T-helper 9 cell (primary cell): ENCODE data around the gene HOXD10.

Source experiments
- DNase-seq: peaks from one replicate; pipeline ENCODE4 v3.0.0-alpha.2; 2020

Gene HOXD10

DNA sequence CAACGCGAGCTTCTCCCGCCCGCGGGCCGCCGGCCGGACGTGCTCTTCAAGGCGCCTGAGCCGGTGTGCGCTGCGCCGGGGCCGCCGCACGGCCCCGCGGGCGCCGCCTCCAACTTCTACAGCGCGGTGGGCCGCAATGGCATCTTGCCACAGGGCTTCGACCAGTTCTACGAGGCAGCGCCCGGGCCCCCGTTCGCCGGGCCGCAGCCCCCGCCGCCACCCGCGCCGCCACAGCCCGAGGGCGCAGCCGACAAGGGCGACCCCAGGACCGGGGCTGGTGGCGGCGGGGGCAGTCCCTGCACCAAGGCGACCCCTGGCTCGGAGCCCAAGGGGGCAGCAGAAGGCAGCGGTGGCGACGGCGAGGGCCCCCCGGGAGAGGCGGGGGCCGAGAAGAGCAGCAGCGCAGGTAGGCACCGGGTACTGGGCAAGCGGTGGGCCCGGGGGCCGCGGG, 8.8 kb upstream of the HOXD10 start:
- no peak for DNase-seq

DNA sequence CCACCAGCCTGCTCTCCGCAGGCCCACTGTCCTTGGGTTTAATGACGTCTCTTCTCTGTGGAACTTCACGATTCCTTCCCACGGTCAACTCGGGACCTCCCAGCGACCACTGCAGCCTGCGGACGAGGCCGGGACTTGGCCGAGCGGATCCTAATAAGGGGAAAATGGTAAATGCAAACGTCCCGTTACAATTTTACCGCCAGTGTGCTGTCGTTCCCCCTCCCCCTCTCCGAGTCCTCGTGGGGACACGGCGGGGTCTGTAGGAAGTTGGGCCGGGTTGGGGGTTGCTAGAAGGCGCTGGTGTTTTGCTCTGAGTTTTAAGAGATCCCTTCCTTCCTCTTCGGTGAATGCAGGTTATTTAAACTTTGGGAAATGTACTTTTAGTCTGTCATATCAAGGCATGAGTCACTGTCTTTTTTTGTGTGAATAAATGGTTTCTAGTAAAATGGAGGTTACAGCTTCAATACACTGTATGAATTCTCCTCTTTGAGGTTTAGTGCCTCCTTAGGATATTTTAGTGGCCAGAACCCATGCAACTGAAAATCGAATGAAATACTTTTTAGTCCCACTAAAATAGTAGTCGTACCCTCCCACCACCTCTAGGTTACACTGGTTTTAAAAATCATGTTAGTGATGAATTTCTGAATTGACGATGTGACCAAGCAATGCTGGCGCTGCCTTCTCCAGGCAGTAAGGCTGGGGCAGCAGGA, 7.2 kb upstream of the HOXD10 start:
- no peak for DNase-seq

GRCh38 chr2:176109946-176110345, 6.6 kb upstream of the HOXD10 start:
- DNase-seq: no peak

GRCh38 chr2:176110415-176111308, 5.9 kb upstream of the HOXD10 start:
- no peak for DNase-seq

- no peak for DNase-seq
These were observed 5.3 kb upstream of the HOXD10 start for GRCh38 chr2:176111309-176111663.

DNA sequence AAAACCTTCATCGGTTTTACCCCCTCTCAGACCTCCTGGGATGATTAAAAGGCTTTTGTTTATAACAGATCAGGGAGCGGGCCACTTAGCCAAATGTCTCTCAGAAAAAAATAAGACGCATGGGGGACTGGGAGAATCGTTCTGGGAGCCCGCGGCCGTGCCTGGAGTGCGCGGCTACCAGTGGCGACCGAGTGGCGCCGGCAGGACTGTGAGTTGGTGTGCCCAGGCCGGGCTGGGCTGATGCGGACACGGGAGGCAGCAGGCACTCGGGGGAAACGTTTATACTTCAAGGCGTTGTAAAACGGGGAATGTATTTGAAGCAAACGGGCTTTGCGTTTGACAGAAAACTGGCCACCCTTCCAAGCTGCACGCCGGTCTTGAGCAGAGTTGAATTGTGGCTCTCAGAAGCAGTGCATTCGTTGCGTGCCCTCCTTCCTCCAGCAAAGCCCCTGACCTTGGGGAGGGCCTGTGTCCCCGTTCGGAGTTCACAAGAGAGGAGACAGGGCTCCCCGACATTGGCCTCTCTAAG, 4.7 kb upstream of the HOXD10 start:
- no peak for DNase-seq

GRCh38 chr2:176112375-176113302, 3.9 kb upstream of the HOXD10 start:
- no peak for DNase-seq

GRCh38 chr2:176114120-176114929, 2.3 kb upstream of the HOXD10 start:
- no peak for DNase-seq

DNA sequence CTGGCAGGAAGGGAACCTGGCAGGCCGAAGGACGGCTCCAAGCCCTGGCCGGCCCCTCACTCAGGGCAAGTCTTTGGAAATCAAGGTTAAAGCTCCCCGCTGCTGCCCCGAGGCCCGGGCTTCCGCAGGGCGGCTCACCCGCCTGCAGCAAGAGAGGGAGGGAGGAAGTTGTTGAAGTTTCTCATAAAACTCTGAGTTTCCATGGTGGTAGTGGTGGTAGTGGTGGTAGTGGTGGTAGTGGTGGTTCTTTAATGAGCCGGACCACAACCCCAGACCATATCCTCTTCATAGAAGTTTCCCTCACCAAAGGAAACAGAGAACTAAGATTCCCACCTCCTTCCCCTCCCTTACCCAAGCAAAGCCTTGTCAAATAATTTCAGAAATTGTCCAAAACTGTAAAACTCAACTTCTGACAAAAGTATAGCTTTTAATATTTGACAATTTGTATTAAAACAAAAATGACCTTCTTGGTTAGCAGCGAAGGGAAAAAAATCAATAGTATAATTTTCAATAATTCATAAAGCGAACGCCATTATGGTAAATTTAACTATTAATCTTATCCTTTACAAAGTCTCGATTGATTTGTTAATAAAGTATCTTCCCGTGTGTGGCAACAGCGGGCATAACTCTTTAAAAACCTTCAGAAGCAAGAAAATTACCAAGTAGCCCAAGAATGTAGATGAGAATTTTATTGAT, 1.5 kb upstream of the HOXD10 start:
- no peak for DNase-seq

- DNase-seq: no peak
These were observed 714 bp downstream of the HOXD10 start for GRCh38 chr2:176117162-176117822.

- no peak for DNase-seq
These were observed 1.3 kb downstream of the HOXD10 start for GRCh38 chr2:176117823-176118371.

DNA sequence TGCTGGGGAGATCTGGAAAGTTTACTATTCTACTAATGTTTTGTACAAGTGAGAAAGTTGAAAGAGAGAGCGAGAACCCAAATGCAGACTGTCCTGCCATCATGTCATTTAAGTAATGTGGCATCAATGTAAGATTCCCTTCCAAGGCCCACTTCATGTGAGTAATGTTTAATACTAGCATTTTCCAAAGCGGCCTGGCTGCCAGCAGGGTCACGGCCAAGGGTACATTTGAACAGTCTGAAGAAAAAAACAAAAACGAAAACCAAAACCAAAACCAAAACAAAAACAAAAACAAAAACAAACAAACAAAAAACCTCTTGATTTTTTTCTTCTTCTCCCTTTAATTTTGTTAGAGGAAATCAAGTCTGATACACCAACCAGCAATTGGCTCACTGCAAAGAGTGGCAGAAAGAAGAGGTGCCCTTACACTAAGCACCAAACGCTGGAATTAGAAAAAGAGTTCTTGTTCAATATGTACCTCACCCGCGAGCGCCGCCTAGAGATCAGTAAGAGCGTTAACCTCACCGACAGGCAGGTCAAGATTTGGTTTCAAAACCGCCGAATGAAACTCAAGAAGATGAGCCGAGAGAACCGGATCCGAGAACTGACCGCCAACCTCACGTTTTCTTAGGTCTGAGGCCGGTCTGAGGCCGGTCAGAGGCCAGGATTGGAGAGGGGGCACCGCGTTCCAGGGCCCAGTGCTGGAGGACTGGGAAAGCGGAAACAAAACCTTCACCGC, 2.2 kb downstream of the HOXD10 start:
- no peak for DNase-seq

DNA sequence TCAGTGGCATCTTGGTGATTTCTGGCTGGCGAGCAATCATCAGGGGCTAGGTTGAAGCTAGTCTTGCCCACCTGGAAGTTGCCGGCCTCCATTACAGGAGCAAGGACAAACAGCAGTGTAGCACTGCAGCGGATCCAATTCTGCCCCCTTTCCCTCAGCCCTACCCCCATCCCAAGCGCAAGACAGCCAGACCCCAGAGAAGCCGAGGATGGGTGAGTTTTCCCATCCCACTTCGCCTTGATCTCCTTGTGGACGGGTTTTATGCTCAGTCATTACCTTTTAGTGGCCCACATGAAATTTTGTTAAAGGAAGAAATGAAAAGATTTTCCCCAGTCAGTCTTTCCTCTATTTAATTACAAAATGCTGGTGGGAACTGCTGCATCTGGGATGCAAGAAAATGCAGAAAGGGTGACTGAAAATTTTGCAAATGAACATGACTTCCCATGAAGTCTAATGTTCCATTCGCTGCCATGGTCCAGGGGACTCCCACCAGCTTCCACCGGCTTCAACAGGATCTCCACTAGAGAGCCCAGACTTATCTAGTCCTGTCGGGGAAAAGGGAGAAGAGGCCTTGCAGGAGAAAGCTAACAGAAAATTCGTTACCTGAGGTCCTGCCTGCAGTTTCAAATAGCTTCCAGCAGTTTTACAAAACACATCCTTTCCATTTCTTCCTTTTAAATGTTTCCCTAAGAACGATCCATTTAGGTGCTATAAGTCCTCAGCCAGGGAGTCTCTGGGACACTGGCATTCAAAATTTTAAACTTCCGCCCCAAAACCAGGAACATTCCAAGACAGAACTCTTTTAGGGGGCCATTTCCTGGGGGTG, 4.0 kb downstream of the HOXD10 start:
- no peak for DNase-seq

GRCh38 chr2:176121190-176122051, 4.8 kb downstream of the HOXD10 start:
- DNase-seq: no peak

- no peak for DNase-seq
These were observed 5.6 kb downstream of the HOXD10 start for GRCh38 chr2:176122052-176122682.

DNA sequence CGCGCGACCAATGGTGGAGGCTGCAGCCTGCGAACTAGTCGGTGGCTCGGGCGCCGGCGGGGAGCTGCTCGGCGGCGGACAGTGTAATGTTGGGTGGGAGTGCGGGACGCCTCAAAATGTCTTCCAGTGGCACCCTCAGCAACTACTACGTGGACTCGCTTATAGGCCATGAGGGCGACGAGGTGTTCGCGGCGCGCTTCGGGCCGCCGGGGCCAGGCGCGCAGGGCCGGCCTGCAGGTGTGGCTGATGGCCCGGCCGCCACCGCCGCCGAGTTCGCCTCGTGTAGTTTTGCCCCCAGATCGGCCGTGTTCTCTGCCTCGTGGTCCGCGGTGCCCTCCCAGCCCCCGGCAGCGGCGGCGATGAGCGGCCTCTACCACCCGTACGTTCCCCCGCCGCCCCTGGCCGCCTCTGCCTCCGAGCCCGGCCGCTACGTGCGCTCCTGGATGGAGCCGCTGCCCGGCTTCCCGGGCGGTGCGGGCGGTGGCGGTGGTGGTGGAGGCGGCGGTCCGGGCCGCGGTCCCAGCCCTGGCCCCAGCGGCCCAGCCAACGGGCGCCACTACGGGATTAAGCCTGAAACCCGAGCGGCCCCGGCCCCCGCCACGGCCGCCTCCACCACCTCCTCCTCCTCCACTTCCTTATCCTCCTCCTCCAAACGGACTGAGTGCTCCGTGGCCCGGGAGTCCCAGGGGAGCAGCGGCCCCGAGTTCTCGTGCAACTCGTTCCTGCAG, 6.3 kb downstream of the HOXD10 start, which contains the start of gene HOXD9:
HOXD9 (plus strand) TSS at position 37 of the 728 bp plus-strand sequence; CDS start at position 87, 50 bp downstream.
- no peak for DNase-seq
